GM13976 (cell line): Measurements from ENCODE around the gene KDM4B.

Experiments used
- DNase-seq: peaks from one replicate; pipeline ENCODE4 v3.0.0; 2012; ENCODE audit warnings: low spot score
- CTCF ChIP-seq: IDR thresholded peaks from 2 replicates; pipeline ENCODE4 v1.5.1; 2012; ENCODE audit warnings: borderline replicate concordance, mild to moderate bottlenecking; ENCODE audit not compliant: insufficient read depth; ENCODE audit errors: extremely low read depth, missing control alignments, control extremely low read depth
- in situ Hi-C: fragments of 300-500 bp; cut with MboI; formaldehyde crosslinking; loops from one replicate; pipeline ENCODE4 v1.12.0; 2022; ENCODE audit warnings: low sequenced_read_pairs, mixed read lengths, inconsistent platforms; ENCODE audit not compliant: unreplicated experiment

Gene KDM4B

DNA sequence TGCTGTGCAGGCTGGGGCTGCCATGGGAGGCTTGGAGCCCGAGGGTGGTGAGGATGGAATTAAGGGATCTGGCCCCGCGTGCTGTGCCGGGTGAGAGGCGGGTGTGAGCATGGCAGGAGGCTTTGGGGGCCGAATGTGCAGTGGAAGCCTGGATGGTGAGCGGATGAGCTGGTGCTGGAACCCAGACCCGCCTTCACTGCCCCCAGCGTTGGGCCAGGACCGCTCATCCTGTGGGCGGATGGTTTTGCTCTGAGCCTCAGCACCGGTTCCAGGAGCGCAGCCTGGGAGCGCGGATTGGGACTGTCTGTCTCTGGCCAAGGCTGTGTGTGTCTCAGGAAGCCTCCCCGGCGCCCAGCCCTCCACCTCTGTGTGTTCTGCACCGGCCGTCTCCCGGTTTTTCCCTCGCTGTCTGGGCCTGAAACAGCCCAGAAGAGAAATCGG is 16.7 kb downstream of the KDM4B start:
- no peak for TF ChIP-seq CTCF
- DNase-seq: no peak
- in situ Hi-C loops: no loop called here

- in situ Hi-C loops: no loop called here
- TF ChIP-seq CTCF: no peak
- no peak for DNase-seq
Observed at GRCh38 chr19:4986056-4986455, 17.1 kb downstream of the KDM4B start.

- no peak for TF ChIP-seq CTCF
- in situ Hi-C loops: no loop called here
- no peak for DNase-seq
Observed at GRCh38 chr19:4986471-4986891, 17.6 kb downstream of the KDM4B start.

DNA sequence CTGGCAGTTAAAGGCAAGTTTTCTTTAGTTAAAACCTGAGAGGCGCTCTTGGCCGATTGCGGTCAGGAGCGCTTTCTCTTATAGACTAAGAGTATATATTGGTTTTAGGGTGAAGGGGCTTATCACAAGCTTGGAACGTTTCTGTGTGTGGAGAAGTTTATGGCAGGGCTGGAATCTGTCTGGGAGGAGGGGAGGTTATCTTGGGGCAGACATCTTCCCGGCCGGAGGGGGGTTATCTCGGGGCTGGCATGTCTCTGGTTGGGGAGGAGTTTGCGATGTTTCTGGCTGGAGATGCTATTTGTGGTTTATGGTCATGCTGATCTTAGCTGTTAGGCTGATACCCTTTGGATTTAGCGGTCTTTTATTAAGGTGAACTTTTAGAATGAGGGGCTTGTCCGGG is 18.3 kb downstream of the KDM4B start:
- in situ Hi-C loops: no loop called here
- no peak for TF ChIP-seq CTCF
- DNase-seq: no peak

DNA sequence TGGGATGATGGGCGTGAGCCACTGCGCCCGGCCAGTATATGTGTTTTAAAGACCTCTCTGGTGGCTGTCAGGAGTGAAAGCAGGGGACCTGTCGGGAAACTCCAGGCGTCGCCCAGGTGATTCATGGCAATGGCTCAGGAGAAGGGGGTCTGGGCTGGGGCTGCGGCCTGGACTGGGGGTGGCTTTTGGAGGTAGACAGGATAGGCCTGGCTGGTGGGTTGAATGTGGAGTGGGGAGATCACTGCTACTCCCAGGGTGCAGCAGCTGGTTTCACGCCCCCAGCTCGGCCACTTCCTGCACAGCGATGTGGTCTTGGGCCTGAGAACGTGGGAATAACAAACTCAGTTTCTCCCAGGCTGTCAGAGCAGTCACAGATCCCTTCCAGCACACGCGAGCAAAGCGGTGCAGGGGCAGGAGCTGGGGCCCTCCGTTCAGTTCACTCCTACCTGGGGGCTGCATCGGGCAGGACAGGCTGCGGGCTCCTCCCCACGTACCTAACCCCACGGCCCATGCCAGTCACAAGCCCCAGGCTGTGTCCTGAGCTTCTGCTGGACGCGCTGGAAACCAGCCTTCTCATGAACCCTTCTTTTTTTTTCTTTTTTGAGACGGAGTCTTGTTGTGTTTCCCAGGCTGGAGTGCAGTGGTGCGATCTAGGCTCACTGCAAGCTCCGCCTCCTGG is 18.9 kb downstream of the KDM4B start:
- TF ChIP-seq CTCF: no peak
- no peak for DNase-seq
- in situ Hi-C loops: no loop called here

DNA sequence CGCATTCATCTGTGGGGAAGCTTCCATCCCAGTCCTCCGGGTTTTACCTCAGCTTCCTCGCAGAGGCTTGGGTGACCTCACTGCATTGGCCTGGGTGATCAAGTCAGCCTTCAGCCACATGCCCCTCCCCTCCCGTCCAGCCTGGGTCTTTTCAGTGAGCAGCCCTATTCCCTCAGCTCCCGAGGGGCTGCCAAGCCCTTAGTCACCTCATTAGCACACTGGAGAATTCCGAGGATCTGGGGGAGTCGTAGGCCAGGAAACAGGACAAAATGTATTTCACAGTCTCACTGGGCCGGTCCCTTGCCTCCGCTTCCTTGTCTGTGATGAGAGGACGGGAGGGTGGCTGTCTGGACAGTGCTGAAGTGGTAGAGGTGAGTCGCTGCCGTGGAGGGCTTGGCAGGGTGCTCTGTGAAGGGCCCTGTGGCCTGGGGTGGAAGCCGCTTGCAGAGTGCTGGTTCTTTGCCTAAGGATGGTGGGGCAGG is 19.9 kb downstream of the KDM4B start:
- no peak for TF ChIP-seq CTCF
- DNase-seq: no peak
- in situ Hi-C loops: no loop called here
